ENCODE results near the gene PEAK3. TPM values are rescaled to one million over a fixed set of nuclear protein-coding genes. Genes with fewer than 3 reads are reported as not detected.

PEAK3 gene
- total and polyA plus RNA-seq, 10 of the 15 experiments (the other 5 are each of a cell fraction or from before 2014, with no cell fraction given): 0.03 to 0.10 (median 0.05) TPM; not detected in 7

DNA sequence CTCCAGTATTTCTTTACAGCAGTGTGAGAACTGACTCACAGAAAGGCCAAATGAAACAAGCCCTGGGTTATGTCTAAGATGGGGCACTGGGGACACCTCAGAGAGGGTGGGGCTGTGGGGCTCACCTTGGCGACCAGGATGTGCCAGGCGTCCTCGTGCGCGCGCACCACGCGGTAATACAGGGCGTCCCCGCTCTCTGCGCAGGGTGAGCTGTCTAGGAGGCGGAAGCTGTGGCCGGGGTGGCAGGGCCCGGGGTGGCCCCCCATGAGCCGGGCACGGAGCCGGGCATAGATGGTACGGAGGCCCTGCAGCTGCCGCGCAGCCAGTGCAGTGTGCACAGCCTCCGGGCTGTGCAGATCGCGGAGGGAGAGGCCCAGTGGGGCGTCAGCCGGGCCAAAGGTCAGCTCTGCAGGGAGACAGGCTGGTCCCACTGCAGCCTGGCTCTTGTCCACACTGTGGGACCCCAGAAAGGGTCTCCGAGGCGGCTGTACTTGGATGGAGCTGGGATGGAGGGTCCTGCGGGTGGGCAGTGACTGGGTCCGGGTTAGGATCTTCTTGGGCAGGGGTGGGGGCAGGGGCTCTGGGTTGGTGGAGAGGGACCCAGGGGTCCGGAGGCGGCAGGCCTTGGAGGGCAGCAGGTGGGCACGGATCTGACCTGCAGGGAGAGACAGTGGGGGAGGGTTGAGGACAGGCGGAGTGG lies 3.4 kb downstream of the PEAK3 start:
- Histone ChIP-seq H3K4me3 (no peak overlapping the region), H3K79me2 (ENCODE audit: control insufficient read depth, insufficient read depth, low read length) (peaks cover 11% of the 10 kb centered on the region), H3K36me3 (ENCODE audit: control insufficient read depth in 2 of 2, insufficient read depth in 2 of 2, low read length in 1 of 2) (peaks cover 4 to 7% of the 10 kb centered on the region in 2 experiments), H2AFZ (ENCODE audit: control insufficient read depth, low read depth, low read length) (no peak overlapping the region), H3K4me1 (ENCODE audit: control insufficient read depth, insufficient read depth, low read length) (peaks cover 19% of the 10 kb centered on the region), H3K4me2 (ENCODE audit: control insufficient read depth, insufficient read depth) (no peak overlapping the region), H3K27ac (ENCODE audit: control insufficient read depth, insufficient read depth) (no peak overlapping the region), H3K9ac (ENCODE audit: control insufficient read depth, insufficient read depth, low read length) (no peak overlapping the region), H3K9me3 (replicated peaks; ENCODE audit: control insufficient read depth, insufficient read depth, low read length) (no peaks in the 10 kb centered on the region), H4K20me1 (ENCODE audit: control insufficient read depth, insufficient read depth) (peaks cover 5% of the 10 kb centered on the region), H3K27me3 (replicated peaks in 1 of 2; ENCODE audit: control insufficient read depth in 2 of 2, insufficient read depth in 2 of 2, low read length in 1 of 2) (peaks cover 0 to 3% of the 10 kb centered on the region in 2 experiments; a peak in 2 of 4 replicates)
- CTCF ChIA-PET: interaction anchor here (0.7 kb wide), 1 partner anchor 51 kb away, joined by 3 read pairs; no protein-coding TSS in a partner anchor
- RAD21 ChIA-PET (ENCODE audit: unreplicated experiment): no interaction called here
- intact Hi-C loops (cut with micrococcal nuclease; ENCODE audit: unreplicated experiment) (loop anchor here (5.0 to 10.0 kb wide), 2 partner anchors 114 to 506 kb away; partner anchors contain the start of genes SGTA and THOP1), in situ Hi-C loops (cut with MboI) (loop anchor here (10.0 kb wide), 1 partner anchor 336 kb away; no protein-coding TSS in a partner anchor)
- no peak for FAIRE-seq
- POLR2A ChIA-PET: no interaction called here
- SMC1A ChIA-PET (ENCODE audit: uncharacterized antibody, unreplicated experiment): interaction anchor here (1.4 kb wide), 1 partner anchor 115 kb away, joined by 3 read pairs; no protein-coding TSS in a partner anchor
- ATAC-seq: no peak
- WGBS (ENCODE audit: insufficient coverage, insufficient replicate concordance, low lambda C conversion rate, missing lambda C conversion rate): 91% methylated on average over 33 of the region's 33 CpGs
- DNase-seq (ENCODE audit: low read depth, low spot score): no peak
- BruUV-seq (replicated peaks): no TSS peak
- no peak for TF ChIP-seq SUZ12 (IDR thresholded peaks at IDR 0.05; ENCODE audit: unreplicated experiment)
- TF ChIP-seq GATAD2B (conservative IDR thresholded peaks at IDR 0.05; ENCODE audit: low read depth): 0 out of 2 replicates have a peak, but pooled peaks have one; percentile 39
- TF ChIP-seq, protein P1, sequence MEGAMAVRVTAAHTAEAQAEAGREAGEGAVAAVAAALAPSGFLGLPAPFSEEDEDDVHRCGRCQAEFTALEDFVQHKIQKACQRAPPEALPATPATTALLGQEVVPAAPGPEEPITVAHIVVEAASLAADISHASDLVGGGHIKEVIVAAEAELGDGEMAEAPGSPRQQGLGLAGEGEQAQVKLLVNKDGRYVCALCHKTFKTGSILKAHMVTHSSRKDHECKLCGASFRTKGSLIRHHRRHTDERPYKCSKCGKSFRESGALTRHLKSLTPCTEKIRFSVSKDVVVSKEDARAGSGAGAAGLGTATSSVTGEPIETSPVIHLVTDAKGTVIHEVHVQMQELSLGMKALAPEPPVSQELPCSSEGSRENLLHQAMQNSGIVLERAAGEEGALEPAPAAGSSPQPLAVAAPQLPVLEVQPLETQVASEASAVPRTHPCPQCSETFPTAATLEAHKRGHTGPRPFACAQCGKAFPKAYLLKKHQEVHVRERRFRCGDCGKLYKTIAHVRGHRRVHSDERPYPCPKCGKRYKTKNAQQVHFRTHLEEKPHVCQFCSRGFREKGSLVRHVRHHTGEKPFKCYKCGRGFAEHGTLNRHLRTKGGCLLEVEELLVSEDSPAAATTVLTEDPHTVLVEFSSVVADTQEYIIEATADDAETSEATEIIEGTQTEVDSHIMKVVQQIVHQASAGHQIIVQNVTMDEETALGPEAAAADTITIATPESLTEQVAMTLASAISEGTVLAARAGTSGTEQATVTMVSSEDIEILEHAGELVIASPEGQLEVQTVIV (IDR thresholded peaks at IDR 0.05; ENCODE audit: borderline replicate concordance, partially characterized antibody): no peak
- TF ChIP-seq, protein P2, sequence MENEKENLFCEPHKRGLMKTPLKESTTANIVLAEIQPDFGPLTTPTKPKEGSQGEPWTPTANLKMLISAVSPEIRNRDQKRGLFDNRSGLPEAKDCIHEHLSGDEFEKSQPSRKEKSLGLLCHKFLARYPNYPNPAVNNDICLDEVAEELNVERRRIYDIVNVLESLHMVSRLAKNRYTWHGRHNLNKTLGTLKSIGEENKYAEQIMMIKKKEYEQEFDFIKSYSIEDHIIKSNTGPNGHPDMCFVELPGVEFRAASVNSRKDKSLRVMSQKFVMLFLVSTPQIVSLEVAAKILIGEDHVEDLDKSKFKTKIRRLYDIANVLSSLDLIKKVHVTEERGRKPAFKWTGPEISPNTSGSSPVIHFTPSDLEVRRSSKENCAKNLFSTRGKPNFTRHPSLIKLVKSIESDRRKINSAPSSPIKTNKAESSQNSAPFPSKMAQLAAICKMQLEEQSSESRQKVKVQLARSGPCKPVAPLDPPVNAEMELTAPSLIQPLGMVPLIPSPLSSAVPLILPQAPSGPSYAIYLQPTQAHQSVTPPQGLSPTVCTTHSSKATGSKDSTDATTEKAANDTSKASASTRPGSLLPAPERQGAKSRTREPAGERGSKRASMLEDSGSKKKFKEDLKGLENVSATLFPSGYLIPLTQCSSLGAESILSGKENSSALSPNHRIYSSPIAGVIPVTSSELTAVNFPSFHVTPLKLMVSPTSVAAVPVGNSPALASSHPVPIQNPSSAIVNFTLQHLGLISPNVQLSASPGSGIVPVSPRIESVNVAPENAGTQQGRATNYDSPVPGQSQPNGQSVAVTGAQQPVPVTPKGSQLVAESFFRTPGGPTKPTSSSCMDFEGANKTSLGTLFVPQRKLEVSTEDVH (IDR thresholded peaks at IDR 0.05; ENCODE audit: low read depth, partially characterized antibody): no peak
- TF ChIP-seq FOS (IDR thresholded peaks at IDR 0.05; ENCODE audit: borderline replicate concordance, extremely low read depth, insufficient read length): no peak
- no peak for TF ChIP-seq ZNF384 (IDR thresholded peaks at IDR 0.05; ENCODE audit: borderline replicate concordance, low read depth, low read length)
- TF ChIP-seq NRF1 (conservative IDR thresholded peaks at IDR 0.05; ENCODE audit: low read depth, low read length): no peak
- peak; percentile 74 for TF ChIP-seq POLR2A (IDR thresholded peaks at IDR 0.05; ENCODE audit: low read depth, low read length)
- peak; percentile 58; the same call in 1 of the 2 replicates for TF ChIP-seq POLR2AphosphoS5 (IDR thresholded peaks at IDR 0.05; ENCODE audit: low read length)
- TF ChIP-seq, protein P3, sequence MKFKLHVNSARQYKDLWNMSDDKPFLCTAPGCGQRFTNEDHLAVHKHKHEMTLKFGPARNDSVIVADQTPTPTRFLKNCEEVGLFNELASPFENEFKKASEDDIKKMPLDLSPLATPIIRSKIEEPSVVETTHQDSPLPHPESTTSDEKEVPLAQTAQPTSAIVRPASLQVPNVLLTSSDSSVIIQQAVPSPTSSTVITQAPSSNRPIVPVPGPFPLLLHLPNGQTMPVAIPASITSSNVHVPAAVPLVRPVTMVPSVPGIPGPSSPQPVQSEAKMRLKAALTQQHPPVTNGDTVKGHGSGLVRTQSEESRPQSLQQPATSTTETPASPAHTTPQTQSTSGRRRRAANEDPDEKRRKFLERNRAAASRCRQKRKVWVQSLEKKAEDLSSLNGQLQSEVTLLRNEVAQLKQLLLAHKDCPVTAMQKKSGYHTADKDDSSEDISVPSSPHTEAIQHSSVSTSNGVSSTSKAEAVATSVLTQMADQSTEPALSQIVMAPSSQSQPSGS (IDR thresholded peaks at IDR 0.05; ENCODE audit: low read length): no peak
- no peak for TF ChIP-seq RUNX3 (IDR thresholded peaks at IDR 0.05; ENCODE audit: low read length)
- TF ChIP-seq CREB1 (IDR thresholded peaks at IDR 0.05; ENCODE audit: low read depth): no peak
- TF ChIP-seq, protein P4, sequence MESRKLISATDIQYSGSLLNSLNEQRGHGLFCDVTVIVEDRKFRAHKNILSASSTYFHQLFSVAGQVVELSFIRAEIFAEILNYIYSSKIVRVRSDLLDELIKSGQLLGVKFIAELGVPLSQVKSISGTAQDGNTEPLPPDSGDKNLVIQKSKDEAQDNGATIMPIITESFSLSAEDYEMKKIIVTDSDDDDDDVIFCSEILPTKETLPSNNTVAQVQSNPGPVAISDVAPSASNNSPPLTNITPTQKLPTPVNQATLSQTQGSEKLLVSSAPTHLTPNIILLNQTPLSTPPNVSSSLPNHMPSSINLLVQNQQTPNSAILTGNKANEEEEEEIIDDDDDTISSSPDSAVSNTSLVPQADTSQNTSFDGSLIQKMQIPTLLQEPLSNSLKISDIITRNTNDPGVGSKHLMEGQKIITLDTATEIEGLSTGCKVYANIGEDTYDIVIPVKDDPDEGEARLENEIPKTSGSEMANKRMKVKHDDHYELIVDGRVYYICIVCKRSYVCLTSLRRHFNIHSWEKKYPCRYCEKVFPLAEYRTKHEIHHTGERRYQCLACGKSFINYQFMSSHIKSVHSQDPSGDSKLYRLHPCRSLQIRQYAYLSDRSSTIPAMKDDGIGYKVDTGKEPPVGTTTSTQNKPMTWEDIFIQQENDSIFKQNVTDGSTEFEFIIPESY (IDR thresholded peaks at IDR 0.05): 0 out of 2 replicates have a peak, but pooled peaks have one; percentile 24
